Endodermal cell (in vitro differentiated cells): ENCODE measurements around the gene SLC5A6. TPM values are rescaled to one million over a fixed set of nuclear protein-coding genes. Genes with fewer than 3 reads are reported as not detected.

Experiments
- DNase-seq: peaks from one replicate; pipeline ENCODE4 v3.0.0-alpha.2; 2017
- H3K27ac ChIP-seq: 2 replicates; pipeline ENCODE4 v1.5.1; 2013; ENCODE audit warnings: mild to moderate bottlenecking, low read depth, low read length, moderate library complexity
- H3K27me3 ChIP-seq: 2 replicates; pipeline ENCODE4 v1.6.1; 2013; ENCODE audit warnings: mild to moderate bottlenecking, low read length, moderate library complexity; ENCODE audit not compliant: insufficient read depth, control insufficient read depth, poor library complexity, severe bottlenecking
- H3K36me3 ChIP-seq: 2 replicates; pipeline ENCODE4 v1.7.0; 2013; ENCODE audit warnings: mild to moderate bottlenecking, low read length, moderate library complexity; ENCODE audit not compliant: control insufficient read depth, insufficient read depth
- H3K4me1 ChIP-seq: one replicate; pipeline ENCODE4 v1.7.0; 2013; ENCODE audit warnings: low read length; ENCODE audit not compliant: control insufficient read depth, insufficient read depth
- H3K4me3 ChIP-seq: 2 replicates; pipeline ENCODE4 v1.5.1; 2013; ENCODE audit warnings: mild to moderate bottlenecking, low read length, moderate library complexity
- H3K9ac ChIP-seq: 2 replicates; pipeline ENCODE4 v1.6.1; 2013; ENCODE audit warnings: mild to moderate bottlenecking, low read length, moderate library complexity; ENCODE audit not compliant: poor library complexity, severe bottlenecking; ENCODE audit errors: extremely low read depth
- H3K9me3 ChIP-seq: 2 replicates; pipeline ENCODE4 v1.6.1; 2013; ENCODE audit warnings: mild to moderate bottlenecking, low read length, moderate library complexity; ENCODE audit not compliant: control insufficient read depth
- H3K27ac Mint-ChIP-seq: 2 replicates; pipeline ENCODE4 v1.8.0; 2020; ENCODE audit warnings: mixed read lengths
- H3K27me3 Mint-ChIP-seq: 2 replicates; pipeline ENCODE4 v1.8.0; 2021; ENCODE audit warnings: mild to moderate bottlenecking, mixed read lengths; ENCODE audit not compliant: insufficient read depth
- H3K36me3 Mint-ChIP-seq: 2 replicates; pipeline ENCODE4 v1.8.0; 2020; ENCODE audit warnings: low read depth, mixed read lengths
- H3K4me1 Mint-ChIP-seq: 2 replicates; pipeline ENCODE4 v1.8.0; 2020; ENCODE audit warnings: mixed read lengths
- H3K4me3 Mint-ChIP-seq: 2 replicates; pipeline ENCODE4 v1.8.0; 2020; ENCODE audit warnings: mild to moderate bottlenecking, moderate library complexity, mixed read lengths
- H3K9me3 Mint-ChIP-seq: 2 replicates; pipeline ENCODE4 v1.8.0; 2020; ENCODE audit warnings: mild to moderate bottlenecking, mixed read lengths
- CTCF ChIP-seq: fragments of 200-600 bp; sonication (generic); conservative IDR thresholded peaks from 2 replicates; pipeline ENCODE4 v1.5.0; 2021; ENCODE audit warnings: antibody characterized with exemption, mild to moderate bottlenecking
- WGBS, 2 experiments: methylation state at CpG; one replicate each; pipeline versions ENCODE4 v1.1.5 to v1.1.7; 2013; ENCODE audit warnings: missing lambda C conversion rate in 2 of 2, mixed read lengths in 1 of 2; ENCODE audit not compliant: insufficient coverage in 1 of 2, insufficient read length in 1 of 2; 5-methylcytosine and 5-hydroxymethylcytosine counted together
- total RNA-seq, 2 donors: library from RNA; stranded (reverse); fragmentation: NEBNext Ultra II Directional in 1 of 2; extraction: Animal tissue kit (Norgen Biotek cat#: 25700) in 1 of 2; gene quantifications; 2 replicates in 1 of 2; 3 replicates in 1 of 2; pipeline ENCODE4 v1.2.1, GENCODE V29; 2021

Gene SLC5A6
- total RNA-seq, 2 donors from 2014 or later, result 115 to 125 TPM

- Mint-ChIP-seq H3K27me3 (no peaks in the 10 kb centered on the region), H3K27ac (peak overlapping the region; percentile 55), H3K36me3 (peaks cover 60% of the 10 kb centered on the region), H3K9me3 (no peaks in the 10 kb centered on the region), H3K4me1 (peaks cover 26% of the 10 kb centered on the region), H3K4me3 (peak overlapping the region; percentile 92)
- no peak for DNase-seq
- TF ChIP-seq CTCF, result no peak
- Histone ChIP-seq H3K4me1 (no peaks in the 10 kb centered on the region), H3K36me3 (peaks cover 53% of the 10 kb centered on the region), H3K4me3 (peak overlapping the region; percentile 85), H3K9ac (peak overlapping the region; percentile 89), H3K27ac (no peak overlapping the region), H3K27me3 (no peaks in the 10 kb centered on the region), H3K9me3 (no peaks in the 10 kb centered on the region)
- 88 to 93% methylated on average over 2 to 4 of the region's 4 CpGs for WGBS, 2 experiments
Observed at GRCh38 chr2:27218614-27219013, 6.5 kb upstream of the SLC5A6 start.

- Mint-ChIP-seq H3K27me3 (no peaks in the 10 kb centered on the region), H3K4me1 (peaks cover 31% of the 10 kb centered on the region), H3K36me3 (peaks cover 48% of the 10 kb centered on the region), H3K4me3 (peak within 1 kb of the TSS; percentile 92), H3K27ac (peak within 1 kb of the TSS; percentile 96), H3K9me3 (no peaks in the 10 kb centered on the region)
- Histone ChIP-seq H3K36me3 (peaks cover 44% of the 10 kb centered on the region), H3K27me3 (no peaks in the 10 kb centered on the region), H3K27ac (peak within 1 kb of the TSS; percentile 68), H3K4me1 (no peaks in the 10 kb centered on the region), H3K4me3 (peak within 1 kb of the TSS; percentile 85), H3K9me3 (no peaks in the 10 kb centered on the region), H3K9ac (peak within 1 kb of the TSS; percentile 89)
- WGBS, 2 experiments, result 2 to 4% methylated on average over 17 to 72 of the region's 72 CpGs
- DNase-seq, result peak; percentile 94
- peak; percentile 49 for TF ChIP-seq CTCF
Observed at GRCh38 chr2:27217173-27218121, 5.4 kb upstream of the SLC5A6 start, which contains the start of gene CAD. Gene CAD, plus strand, starts transcription at chr2:27217369. Its CDS starts 183 bp downstream, at chr2:27217552.

GRCh38 chr2:27216416-27217137, 4.5 kb upstream of the SLC5A6 start:
- WGBS, 2 experiments, result 89 to 94% methylated on average over 11 to 13 of the region's 13 CpGs
- Mint-ChIP-seq H3K4me1 (peaks cover 31% of the 10 kb centered on the region), H3K27me3 (no peaks in the 10 kb centered on the region), H3K27ac (peak overlapping the region; percentile 96), H3K4me3 (peak overlapping the region; percentile 92), H3K9me3 (no peaks in the 10 kb centered on the region), H3K36me3 (peaks cover 40% of the 10 kb centered on the region)
- DNase-seq, result peak; percentile 51
- Histone ChIP-seq H3K4me3 (peak overlapping the region; percentile 7), H3K27me3 (no peaks in the 10 kb centered on the region), H3K9ac (no peak overlapping the region), H3K27ac (no peak overlapping the region), H3K4me1 (no peaks in the 10 kb centered on the region), H3K36me3 (peaks cover 36% of the 10 kb centered on the region), H3K9me3 (no peaks in the 10 kb centered on the region)
- TF ChIP-seq CTCF, result no peak
